ENCODE data around the gene LRMDA. TPM values are rescaled to one million over a fixed set of nuclear protein-coding genes. Genes with fewer than 3 reads are reported as not detected.

Gene LRMDA
- total RNA-seq, 1 donor from 2014 or later, result 2.1 TPM

DNA sequence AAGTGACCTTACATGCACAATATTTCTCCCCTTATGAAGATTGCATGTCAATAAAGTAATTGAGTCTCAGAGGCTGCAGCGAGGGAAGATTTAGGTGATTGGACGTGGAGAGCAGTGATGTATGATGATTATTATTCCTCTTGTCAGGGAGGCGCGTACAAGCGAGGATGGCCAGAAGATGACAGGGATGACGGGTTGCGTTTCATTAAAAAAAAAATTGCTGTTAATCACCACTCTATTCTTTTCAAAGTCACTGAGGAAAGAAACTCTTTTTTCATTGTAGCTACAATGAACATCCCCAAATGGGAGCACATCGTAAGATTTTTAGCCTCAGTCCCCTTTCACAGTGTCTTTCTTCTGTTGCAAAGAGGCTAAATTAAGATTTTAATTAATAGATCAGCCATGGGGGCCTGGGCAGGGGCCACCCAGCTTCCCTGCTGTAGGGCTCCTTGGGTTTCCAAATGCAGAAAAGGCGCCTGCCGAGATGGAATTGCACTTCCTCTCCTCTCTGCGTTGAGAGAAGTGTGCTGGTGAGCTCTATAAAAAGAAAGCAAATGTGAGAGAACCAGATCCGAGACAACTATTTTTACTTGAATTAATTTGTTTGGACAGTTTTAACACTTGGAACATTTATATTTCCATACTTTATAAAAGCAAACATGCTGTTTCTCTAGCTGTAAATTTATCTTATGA lies 998.1 kb downstream of the LRMDA start:
- Mint-ChIP-seq H3K36me3 (ENCODE audit: unreplicated experiment) (no peaks in the 10 kb centered on the region), H3K4me1 (ENCODE audit: low read depth, unreplicated experiment) (peaks cover 11% of the 10 kb centered on the region)
- TF ChIP-seq, protein P1, sequence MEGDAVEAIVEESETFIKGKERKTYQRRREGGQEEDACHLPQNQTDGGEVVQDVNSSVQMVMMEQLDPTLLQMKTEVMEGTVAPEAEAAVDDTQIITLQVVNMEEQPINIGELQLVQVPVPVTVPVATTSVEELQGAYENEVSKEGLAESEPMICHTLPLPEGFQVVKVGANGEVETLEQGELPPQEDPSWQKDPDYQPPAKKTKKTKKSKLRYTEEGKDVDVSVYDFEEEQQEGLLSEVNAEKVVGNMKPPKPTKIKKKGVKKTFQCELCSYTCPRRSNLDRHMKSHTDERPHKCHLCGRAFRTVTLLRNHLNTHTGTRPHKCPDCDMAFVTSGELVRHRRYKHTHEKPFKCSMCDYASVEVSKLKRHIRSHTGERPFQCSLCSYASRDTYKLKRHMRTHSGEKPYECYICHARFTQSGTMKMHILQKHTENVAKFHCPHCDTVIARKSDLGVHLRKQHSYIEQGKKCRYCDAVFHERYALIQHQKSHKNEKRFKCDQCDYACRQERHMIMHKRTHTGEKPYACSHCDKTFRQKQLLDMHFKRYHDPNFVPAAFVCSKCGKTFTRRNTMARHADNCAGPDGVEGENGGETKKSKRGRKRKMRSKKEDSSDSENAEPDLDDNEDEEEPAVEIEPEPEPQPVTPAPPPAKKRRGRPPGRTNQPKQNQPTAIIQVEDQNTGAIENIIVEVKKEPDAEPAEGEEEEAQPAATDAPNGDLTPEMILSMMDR (IDR thresholded peaks at IDR 0.05; ENCODE audit: partially characterized antibody, unreplicated experiment), result no peak

DNA sequence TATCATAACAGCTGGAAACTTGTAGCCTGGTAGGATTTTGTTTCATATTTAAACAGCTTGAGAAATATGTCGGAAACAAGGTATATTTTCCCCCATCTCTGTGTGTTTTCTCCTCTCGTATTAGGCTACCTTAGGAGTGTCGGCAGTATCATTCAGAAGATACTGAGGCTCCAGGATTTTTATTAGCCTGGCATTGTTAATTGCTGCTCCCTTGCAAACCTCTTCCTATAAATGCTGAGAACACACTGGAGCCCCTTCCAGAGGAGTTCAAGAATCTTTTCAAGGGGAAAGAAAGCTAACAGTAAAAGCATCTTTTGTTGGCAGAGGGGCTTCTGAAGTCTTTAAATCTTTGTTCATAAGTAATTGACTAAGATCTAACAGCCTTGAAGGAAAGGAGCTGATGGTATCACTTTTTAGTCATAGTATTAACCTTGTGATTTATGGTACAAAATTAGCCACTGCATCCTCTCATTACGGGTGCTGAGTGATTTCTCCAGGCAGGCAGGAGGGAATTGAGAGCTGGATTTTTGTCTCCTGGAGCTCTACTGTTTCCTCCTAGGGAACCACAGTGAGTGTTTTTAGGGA lies 998.7 kb downstream of the LRMDA start:
- no peaks in the 10 kb centered on the region for H3K36me3 Mint-ChIP-seq (ENCODE audit: unreplicated experiment)
- no peak overlapping the region for H3K27ac Mint-ChIP-seq (ENCODE audit: unreplicated experiment)
- peaks cover 3% of the 10 kb centered on the region for H3K9me3 Mint-ChIP-seq (ENCODE audit: unreplicated experiment)
- DNase-seq, result no peak
- H3K4me3 Mint-ChIP-seq (ENCODE audit: unreplicated experiment), result no peak overlapping the region
- peaks cover 11% of the 10 kb centered on the region for H3K4me1 Mint-ChIP-seq (ENCODE audit: low read depth, unreplicated experiment)
- H3K27me3 Mint-ChIP-seq (ENCODE audit: unreplicated experiment), result no peaks in the 10 kb centered on the region
- TF ChIP-seq, protein P1 (IDR thresholded peaks at IDR 0.05; ENCODE audit: partially characterized antibody, unreplicated experiment), result no peak

More for the DNA sequence above, 998.1 kb downstream of the LRMDA start:
- no peak for DNase-seq
- H3K27ac Mint-ChIP-seq (ENCODE audit: unreplicated experiment), result no peak overlapping the region
- peaks cover 3% of the 10 kb centered on the region for H3K9me3 Mint-ChIP-seq (ENCODE audit: unreplicated experiment)
- no peak overlapping the region for H3K4me3 Mint-ChIP-seq (ENCODE audit: unreplicated experiment)
- H3K27me3 Mint-ChIP-seq (ENCODE audit: unreplicated experiment), result no peaks in the 10 kb centered on the region

DNA sequence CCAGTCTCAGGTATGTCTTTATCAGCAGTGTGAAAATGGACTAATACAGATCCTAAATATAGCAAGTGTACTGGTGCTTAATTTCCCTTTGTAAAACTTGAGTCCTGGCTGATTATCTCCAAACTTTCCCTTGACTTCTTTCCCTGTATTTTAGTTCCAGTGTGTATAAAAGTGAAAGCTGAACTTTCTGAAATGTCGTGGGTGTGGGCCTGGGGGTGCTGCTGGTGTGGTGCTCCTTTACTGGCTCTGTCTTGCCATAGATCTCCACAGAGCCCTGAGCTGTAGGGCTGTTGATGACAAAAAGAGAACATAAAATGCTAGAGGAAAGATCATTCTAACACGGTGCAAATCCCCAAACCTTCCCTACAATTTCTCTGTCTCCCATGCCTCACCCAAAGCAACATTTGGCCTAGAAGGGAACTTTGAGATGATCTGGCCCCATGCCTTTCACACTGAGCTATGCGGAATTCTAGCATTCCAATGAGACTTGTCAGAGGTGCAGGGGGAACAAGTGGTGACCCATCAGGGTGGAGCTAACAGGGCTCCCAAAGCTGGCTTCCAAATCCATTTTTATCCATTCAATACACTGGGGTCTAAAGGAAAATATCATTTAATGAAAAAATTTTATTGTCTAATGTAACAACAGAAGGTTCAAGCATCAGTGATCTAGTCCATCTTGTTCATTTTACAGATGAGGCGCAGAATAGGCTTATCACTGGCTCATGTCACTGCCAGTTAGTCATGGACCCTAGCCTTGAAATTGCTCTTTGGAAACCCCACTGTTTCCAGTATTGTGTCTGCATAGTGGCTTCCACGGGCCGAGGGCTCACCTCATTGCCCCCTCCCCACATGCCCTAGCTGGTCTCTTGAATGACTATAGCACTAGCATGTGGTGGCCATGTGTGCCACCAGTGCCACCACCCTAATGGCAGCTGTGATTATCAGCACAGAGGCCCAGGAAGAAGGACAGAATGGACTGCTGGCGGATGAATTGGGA lies 1000.9 kb downstream of the LRMDA start:
- no peak for DNase-seq
- Mint-ChIP-seq H3K4me1 (ENCODE audit: low read depth, unreplicated experiment) (peaks cover 11% of the 10 kb centered on the region), H3K27ac (ENCODE audit: unreplicated experiment) (peak overlapping the region; percentile 76), H3K9me3 (ENCODE audit: unreplicated experiment) (peaks cover 3% of the 10 kb centered on the region), H3K36me3 (ENCODE audit: unreplicated experiment) (no peaks in the 10 kb centered on the region), H3K27me3 (ENCODE audit: unreplicated experiment) (no peaks in the 10 kb centered on the region), H3K4me3 (ENCODE audit: unreplicated experiment) (no peak overlapping the region)
- TF ChIP-seq, protein P1 (IDR thresholded peaks at IDR 0.05; ENCODE audit: partially characterized antibody, unreplicated experiment), result no peak

DNA sequence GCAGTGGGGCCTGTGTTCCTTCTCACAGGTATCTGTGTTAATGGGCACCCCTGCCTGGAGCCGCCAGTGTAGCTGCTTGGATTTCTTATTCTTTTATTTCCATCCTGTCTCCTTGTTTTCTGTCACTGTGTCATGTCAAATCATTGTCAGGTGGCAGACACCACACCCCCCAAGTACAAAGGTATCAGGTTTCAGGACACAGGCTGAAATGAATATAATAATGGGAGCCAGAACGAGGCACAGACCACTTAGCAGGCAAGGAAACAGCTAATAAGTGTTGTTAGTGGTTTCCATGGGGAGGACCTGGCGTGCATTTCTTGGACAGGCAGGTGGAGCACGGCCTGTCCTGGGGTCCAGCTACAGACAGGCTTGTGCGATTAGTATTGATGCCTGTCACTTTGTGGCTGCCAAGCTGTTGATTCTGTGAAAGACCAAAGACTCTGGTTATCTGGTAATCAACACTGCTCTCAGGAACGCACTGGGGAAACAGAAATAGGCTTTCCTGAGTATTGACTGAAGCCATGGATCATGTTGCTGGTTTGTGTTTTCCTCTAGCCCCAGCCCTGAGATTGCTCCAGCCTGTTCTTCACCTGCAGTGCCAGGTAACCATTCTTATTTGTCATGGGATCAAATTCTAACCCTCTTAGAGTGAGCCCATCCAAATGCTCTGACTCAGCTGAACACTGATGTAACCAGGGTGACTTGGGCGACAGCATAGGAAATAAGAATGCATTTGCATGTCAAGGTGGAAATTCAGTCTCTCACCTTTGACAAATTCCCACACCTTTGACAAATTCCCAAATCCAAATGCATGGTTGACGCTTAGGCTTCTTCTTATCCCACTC lies 1002.0 kb downstream of the LRMDA start:
- no peaks in the 10 kb centered on the region for H3K27me3 Mint-ChIP-seq (ENCODE audit: unreplicated experiment)
- peaks cover 11% of the 10 kb centered on the region for H3K4me1 Mint-ChIP-seq (ENCODE audit: low read depth, unreplicated experiment)
- H3K9me3 Mint-ChIP-seq (ENCODE audit: unreplicated experiment), result peaks cover 3% of the 10 kb centered on the region
- H3K4me3 Mint-ChIP-seq (ENCODE audit: unreplicated experiment), result no peak overlapping the region
- H3K27ac Mint-ChIP-seq (ENCODE audit: unreplicated experiment), result peak overlapping the region; percentile 76
- TF ChIP-seq, protein P1 (IDR thresholded peaks at IDR 0.05; ENCODE audit: partially characterized antibody, unreplicated experiment), result no peak
- no peaks in the 10 kb centered on the region for H3K36me3 Mint-ChIP-seq (ENCODE audit: unreplicated experiment)
- peak; percentile 37 for DNase-seq
